Stimulated activated CD4-positive, alpha-beta T cell treated with anti-CD3 and anti-CD28 coated beads, Interleukin-2, amount 100 ng/mL, for 4 hours (primary cell): ENCODE data around the gene CD3G.
"Not testable (repeated sequence)": the region's sequence is repeated elsewhere in the genome, so short reads cannot be mapped to it uniquely, and the experiment has no call there.

ENCODE experiments used
- DNase-seq: peaks from one replicate; pipeline ENCODE4 v3.0.0-alpha.2; 2020; ENCODE audit warnings: low read depth

The CD3G gene

DNA sequence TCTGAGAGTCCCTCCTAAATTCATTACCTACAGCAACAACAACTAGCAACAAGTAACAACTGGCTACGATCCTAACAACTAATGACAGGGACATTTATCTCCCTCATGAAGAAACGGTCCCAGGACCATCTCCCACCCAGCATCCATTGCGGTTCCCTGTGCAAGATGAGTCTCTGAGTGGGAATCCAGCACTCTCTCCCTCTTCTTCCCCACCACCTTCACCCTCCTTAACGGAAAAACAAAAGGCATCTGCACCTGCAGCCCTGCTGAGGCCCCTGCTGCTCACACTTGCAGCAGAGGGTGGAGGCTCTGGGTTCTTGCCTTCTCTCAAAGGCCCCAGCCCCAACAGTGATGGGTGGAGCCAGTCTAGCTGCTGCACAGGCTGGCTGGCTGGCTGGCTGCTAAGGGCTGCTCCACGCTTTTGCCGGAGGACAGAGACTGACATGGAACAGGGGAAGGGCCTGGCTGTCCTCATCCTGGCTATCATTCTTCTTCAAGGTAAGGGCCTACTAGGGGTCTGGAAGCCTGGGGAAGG, at the start of gene CD3G:
Gene CD3G (plus strand): TSS at position 364 of the 535 bp plus-strand sequence. CDS start 80 bp downstream, at position 444.
- DNase-seq, result peak; percentile 61

DNA sequence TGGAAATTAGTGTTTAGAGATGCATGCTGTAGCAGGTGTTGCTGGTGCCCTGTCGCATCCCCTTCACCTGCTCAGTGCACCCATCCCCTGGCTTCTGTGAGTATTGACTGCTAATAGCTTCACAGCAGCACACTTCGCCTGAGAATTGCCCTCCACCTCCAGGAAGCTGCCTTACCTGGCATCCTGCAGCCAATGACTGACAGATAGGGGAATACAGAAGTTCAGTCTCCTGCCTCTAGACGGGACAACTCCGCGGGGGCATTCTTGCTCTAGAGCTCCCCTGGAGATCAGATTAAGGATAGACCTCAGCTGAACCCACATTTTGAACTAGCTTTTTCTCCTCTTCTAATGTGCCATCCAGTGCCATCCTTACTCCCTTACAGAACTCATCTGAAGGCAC, 48.9 kb upstream of the CD3G start:
- no peak for DNase-seq

DNA sequence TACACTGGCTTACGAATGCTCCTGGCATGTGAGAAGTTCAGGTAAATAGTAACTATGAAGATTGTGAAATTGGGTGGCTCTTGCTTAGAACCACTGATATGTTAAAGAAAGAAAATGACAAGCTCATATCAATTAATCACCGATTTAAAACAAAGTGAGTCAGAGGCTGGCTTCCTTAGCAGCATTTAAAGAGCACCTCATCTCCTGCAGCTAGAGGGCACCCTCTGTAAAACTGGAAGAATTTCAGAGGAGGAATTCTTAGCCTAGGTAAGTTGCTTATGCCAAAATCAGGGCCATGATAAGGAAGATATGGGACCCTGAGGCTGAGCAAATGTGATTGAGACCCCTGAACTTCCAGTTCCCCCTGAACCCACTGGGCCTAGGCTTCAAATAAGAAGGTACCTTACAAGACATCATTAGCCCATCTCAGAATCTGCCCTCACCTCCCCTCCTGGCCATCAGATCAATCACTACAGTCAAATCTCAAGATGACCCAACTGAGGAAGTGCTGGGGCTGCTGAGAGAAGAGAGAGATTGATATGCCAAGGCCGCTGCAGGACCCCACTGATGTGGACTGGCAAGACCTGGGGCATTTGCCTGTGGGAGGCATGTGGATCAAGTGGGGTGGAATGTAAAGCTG, 48.2 kb upstream of the CD3G start:
- DNase-seq, result peak; percentile 58

DNA sequence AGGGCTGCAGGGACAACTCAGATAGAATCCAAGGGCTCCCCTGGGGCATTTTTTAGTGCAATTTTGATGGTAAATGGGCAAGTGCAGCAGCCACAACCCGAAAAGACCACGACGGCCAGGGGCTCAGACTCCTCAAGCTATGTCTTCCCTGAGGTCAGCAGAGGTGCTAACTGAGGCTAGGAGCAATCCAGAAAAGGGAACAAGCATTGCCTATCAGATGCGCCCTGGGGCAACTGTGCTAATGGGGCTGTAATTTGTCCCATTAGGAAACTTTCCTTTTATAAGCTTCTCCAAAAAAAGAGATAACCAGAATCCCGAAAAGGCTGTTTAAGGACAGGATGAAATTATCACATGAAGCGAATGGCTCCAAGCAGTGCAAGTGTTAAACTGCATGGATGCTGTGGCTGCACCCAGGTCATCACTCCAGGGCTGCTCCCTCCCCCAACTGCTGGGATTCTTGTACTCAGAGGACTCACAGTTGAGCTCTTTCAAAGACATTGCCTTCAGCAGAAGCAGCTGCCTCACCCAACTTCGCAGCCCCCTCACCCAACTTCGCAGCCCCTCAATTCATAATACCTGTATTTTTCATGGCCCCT, 42.4 kb upstream of the CD3G start:
- no peak for DNase-seq

DNA sequence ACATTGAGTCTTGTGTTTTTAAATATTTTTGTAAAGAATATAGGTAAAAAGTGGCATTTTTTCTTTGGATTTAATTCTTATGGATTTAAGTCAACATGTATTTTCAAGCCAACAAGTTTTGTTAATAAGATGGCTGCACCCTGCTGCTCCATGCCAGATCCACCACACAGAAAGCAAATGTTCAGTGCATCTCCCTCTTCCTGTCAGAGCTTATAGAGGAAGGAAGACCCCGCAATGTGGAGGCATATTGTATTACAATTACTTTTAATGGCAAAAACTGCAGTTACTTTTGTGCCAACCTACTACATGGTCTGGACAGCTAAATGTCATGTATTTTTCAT, 39.9 kb upstream of the CD3G start:
- no peak for DNase-seq

DNA sequence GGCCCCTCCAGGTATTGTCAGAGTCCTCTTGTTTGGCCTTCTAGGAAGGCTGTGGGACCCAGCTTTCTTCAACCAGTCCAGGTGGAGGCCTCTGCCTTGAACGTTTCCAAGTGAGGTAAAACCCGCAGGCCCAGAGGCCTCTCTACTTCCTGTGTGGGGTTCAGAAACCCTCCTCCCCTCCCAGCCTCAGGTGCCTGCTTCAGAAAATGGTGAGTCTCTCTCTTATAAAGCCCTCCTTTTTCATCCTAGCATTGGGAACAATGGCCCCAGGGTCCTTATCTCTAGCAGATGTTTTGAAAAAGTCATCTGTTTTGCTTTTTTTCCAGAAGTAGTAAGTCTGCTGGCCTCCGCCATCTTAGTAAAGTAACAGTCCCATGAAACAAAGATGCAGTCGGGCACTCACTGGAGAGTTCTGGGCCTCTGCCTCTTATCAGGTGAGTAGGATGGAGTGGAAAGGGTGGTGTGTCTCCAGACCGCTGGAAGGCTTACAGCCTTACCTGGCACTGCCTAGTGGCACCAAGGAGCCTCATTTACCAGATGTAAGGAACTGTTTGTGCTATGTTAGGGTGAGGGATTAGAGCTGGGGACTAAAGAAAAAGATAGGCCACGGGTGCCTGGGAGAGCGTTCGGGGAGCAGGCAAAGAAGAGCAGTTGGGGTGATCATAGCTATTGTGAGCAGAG, 39.4 kb upstream of the CD3G start, which contains the start of gene CD3E:
Gene CD3E (plus strand): TSS at position 163 of the 681 bp plus-strand sequence. CDS start 223 bp downstream, at position 386.
- peak; percentile 49 for DNase-seq

DNA sequence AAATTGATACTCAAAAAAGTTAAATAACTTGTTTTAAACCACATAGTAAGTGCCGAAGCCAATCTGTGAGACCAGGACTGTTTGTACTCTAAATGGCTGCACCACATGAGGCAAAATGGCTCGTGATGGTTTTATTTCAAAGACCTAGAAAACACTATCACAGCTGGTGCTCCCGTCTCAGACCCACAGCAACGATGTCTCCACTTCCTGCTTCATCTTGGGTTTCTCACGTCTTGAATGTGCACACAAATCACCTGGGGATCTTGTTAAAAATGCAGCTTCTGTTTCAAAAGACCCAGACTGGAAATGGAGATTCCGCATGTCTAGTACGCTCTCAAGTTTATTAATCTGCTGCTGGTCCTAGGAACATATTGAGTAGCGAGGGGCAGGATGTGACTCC, 38.4 kb upstream of the CD3G start:
- DNase-seq, result no peak

DNA sequence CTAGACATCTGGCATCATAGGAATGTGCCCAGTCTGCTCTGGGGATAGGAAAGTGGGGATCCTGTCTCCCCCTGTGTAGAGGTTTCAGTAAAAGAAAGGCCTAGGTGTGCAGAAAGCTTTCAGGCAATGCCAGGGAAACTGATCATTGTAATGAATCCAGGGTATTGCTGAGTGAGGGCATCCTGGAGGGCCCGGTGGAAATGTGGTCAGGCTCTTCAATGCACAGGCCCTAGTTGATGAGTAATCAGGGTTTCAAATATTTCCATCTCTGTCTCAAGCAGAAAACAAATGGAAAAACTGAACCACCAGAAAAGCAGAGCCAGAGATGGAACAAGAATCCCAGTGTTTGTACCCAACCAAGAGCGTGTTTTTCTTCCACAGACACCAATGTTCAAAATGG, 37.6 kb upstream of the CD3G start:
- DNase-seq, result peak; percentile 42

DNA sequence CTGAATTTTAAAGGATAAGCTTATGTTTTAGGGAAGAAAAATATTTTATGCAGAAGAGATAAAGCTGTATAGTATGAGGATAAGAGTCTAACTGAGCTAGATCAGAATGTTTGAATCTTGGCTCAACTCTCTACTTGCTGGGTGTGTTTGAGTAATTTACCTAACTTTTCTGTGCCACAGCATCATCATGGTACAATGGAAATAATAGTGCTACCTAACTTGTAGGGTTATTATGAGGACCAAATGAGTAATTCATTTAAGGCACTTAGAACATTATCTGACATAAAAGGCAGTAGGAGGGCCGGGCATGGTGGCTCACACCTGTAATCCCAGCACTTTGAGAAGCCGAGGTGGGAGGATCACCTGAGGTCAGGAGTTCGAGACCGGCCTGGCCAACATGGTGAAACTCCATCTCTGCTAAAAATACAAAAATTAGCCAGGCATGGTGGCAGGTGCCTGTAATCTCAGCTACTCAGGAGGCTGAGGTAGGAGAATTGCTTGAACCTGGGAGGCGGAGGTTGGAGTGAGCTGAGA, 35.1 kb upstream of the CD3G start:
- DNase-seq, result not testable (repeated sequence)

DNA sequence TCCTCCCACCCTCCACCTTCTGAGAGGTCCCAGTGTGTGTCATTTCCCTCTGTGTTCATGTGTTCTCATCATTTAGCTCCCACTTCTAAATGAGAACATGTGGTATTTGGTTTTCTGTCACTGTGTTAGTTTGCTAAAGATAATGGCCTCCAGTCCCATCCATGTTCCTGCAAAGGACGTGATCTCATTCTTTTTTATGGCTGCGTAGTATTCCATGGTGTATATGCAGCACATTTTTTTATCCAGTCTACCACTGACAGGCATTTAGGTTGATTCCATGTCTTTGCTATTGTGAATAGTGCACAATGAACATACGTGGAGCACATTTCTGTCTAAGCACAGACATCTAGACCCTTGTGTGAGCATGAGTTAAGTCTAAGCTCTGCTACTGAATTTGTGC, 33.9 kb upstream of the CD3G start:
- no peak for DNase-seq

DNA sequence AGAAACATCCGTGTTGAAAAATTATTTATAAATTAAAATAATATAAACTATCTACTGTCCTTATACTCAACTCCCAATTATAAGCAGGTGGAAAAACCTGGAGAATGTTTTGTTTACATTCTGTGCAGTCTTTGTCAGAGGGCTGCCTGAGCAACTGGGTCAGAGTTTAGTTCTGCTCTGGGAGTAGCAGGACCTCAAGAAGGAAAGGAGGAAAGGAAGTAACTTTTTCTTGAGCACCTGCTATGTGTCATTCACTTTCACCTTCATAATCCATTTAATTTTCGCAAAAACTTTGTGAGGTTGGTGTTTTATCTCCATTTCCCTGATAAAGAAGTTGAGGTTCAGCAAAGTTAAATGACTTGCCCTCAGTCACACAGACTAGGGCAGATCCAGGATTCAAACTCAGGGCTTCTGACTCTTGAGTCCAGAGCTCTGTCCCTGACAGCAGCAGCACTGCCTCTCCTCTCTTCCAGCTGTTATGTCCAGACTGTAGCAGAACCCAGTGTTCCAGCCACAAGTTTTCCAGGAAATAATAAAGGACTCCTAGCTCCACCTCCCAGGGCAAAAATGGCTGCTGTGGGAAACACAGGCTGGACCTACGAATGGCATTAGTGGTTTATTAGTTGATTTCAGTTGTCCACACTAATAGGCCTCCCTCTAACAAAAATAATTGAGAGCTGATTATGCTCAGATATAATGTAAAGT, 33.2 kb upstream of the CD3G start:
- DNase-seq, result no peak

DNA sequence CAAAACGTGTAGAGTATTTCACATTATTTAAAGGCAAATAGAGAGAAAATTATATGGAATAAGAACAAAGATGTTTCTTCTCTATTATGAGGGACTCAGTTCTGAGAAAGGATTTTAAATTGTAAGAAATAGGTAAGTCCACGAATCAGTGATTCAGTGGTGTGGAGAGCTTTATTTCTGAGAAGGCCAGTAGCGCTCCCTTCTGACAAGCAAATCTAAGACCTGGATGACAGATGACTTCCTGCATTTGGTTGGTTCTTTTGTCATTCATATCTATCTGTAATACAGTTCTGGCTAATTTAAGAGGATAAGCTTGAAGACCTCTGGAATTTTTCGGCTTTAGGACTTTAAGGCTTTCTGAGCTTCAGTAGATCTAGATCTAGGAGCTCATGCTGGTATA, 32.6 kb upstream of the CD3G start:
- DNase-seq, result no peak

DNA sequence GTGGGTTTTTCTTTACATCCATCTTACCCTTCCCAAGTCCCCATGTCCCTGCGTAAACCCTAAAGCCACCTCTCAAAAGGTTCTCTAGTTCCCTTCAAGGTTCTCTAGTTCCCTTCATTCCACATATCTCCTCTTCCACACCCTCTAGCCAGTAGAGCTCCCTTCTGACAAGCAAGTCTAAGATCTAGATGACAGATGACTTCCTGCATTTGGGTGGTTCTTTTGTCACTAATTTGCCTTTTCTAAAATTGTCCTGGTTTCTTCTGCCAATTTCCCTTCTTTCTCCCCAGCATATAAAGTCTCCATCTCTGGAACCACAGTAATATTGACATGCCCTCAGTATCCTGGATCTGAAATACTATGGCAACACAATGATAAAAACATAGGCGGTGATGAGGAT, 31.8 kb upstream of the CD3G start:
- no peak for DNase-seq

DNA sequence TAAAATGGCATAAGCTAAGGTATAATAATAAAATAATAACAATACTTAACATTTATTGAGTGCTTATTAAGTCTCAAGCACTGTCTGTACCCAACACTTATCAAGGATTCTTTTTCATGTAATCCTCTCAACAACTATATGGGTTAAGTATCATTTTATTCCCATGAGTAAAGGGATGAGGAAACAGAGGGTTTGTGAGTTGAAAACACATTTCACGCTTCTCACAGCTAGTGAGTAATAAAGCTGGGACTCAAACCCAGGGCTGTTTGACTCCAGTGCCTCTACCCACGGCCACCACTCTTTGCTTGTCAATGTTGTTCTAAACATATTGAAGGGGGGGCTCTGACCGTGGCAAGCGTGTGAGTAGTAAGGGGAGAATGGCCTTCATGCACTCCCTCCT, 30.9 kb upstream of the CD3G start:
- no peak for DNase-seq

DNA sequence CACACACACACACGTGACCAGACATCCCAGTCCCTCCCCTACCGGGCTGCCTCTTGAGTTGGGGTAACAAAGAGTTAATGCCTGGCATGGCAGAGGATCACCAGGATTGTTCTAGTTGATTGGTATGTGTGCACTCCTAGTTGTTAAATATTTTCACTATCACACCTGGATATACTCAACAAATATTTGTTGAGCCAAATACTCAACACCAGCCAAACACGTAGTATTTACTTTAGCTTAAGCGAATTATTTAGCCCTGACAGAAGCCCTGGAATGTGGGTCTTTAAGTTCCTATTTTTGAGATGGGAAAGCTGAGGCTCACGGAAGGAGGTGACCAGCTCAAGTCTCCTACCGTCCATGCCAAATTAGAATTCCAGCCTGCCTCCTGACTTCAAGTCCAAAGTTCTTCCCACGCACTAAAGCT, 29.1 kb upstream of the CD3G start:
- no peak for DNase-seq

DNA sequence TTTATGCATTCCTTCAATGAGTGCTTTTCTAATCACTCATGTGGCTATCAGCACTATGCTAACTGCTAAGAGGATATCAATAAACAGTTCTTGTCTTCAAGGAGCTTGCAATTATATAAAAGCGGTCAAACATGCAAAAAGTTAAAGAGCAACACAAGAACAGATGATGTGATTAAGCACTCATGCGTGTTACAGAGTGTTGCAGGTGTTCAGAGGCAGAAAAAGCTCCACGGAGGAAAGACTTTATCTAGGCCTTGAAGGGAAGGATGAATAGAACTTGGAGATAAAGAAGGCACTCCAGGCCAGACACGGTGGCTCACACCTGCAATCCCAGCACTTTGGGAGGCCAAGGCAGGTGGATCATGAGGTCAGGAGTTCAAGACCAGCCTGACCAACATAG, 26.0 kb upstream of the CD3G start:
- DNase-seq, result no peak

DNA sequence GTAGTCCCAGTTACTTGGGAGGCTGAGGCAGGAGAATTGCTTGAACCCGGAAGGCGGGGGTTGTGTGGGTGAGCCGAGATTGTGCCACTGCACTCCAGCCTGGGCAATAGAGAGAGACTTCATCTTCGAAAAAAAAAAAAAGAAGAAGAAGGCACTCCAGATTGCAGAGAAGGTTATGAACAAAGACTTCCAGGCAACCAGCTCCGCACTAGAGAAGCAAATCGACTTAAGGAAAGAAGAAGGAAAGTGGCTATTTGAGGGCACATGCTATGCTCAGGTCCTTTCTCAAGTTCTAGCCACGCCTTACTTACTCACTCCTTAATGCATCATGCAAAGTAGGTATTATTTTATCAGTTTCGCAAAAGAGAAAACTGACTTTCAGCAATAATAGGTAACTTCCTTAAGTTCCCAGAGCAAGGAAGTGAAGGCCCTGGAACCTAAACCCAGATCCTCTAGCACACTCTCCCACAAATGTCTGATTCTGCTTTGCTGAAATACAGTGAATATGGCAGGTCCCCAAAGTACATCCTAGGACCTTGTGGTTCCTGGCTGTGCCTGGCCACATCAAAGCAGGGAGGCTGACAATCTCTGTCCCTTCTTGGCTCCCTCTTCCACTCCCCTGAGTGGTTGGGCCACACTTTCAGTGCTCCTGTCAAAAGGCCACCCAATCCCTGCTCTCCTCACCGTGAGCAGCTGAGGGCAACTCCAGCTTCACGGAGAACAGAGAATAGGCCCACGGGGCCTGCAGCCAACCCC, 25.4 kb upstream of the CD3G start:
- DNase-seq, result no peak

DNA sequence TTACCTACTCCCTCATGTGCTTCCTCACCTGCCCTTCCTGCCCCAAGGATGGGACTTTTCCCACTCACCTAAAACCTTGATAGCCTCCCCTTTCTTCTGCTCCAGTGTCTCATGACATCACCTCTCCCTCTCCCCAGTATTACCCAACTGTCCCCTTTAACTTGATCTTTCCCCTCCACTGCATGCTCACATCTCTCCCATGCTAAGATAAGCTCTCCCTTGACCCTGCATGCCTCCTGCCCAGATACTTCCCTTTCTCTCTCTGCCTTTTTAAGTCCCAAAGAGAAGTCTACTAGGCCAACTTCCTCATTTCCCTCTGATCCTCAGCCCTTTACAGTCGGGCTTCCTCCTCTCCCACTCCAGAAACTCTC, 24.8 kb upstream of the CD3G start:
- no peak for DNase-seq

DNA sequence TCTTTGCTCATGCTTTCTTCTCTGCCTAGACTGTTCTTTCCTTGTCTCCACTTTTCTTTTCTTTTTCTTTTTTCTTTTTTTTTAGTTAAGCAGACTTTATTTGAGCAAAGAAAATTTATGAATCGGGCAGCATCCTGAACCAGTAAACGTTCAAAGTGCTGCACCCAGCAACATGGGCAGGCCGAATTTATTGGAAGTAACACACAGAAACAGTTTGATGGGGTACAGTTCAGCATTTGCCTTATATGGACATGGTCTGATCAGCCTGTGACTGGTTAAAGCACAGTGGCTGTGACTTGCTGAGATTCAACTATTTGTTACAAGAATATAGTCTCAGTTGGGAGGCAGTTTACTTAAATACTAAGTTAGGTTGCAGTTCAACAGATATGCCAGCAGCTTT, 23.6 kb upstream of the CD3G start:
- DNase-seq, result no peak

DNA sequence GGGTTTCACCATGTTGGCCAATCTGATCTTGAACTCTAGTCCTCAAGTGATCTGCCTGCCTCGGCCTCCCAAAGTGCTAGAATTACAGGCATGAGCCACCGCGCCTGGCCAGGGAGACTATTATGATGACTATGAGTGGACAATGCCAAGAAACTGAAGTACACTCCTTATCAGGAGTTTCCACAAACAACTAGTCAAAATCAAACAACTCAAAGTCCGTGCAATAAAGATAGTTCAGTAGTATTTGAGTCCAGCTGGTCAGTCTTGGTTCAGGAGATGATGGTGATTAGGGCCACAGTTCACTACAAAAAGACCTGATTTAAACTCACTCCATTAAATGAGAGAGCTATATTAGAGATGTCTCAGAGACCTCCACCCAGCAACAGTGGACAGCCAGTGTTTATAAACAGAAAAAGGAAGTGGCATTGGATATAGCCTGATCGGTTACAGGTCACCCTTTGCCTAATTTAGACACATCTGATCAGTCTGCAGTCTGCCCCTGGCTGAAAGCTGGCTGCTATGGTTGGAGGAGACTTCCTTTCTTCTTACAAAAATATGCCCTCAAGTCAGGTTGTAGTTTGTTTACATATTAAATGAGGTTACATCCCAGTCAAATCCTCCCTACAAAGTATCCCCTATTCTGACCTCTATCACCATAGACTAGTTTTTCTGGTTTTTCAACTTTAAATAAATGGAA, 22.6 kb upstream of the CD3G start:
- no peak for DNase-seq

DNA sequence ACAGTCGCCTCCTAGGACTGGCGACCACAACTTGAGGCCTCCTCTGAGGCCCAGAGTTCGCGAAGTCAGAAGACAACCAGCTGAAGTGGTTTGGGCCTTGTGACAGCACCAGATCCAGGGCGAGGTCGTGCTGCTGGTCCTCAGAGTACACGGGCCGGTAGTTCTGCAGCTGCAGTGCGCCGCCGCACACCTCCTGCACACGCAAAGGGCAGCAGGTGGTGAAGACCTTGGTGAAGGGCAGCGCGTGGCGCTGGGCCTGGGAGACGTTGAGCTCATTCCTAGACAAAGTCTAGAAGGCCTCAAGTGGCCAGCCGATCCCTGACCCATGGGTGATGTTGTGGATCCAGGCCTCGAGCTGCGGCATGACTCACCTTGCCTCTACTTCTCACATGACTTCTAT, 21.4 kb upstream of the CD3G start:
- no peak for DNase-seq
